GM12801 (cell line): ENCODE data around the gene SLC25A36.

Experiments used
- CTCF ChIP-seq: IDR thresholded peaks from one replicate; pipeline ENCODE4 v1.5.1; 2011; ENCODE audit warnings: control low read depth; ENCODE audit not compliant: insufficient read length; ENCODE audit errors: extremely low read depth

Gene SLC25A36

DNA sequence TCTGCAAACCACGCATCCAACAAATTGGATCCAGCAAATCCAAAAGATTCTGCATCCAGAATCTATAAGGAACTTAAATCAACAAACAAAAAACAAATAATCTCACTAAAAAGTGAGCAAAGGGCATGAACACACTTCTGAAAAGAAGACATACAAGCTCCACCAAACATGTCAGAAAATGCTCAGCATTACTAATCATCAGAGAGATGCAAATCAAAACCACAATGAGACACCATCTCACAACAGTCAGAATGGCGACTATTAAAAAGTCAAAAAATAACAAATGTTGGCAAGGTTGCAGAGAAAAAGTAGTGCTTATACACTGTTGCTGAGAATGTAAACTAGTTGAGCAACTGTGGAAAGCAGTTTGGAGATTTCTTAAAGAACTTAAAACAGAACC is 21.6 kb upstream of the SLC25A36 start:
- no peak for TF ChIP-seq CTCF

GRCh38 chr3:140922634-140923033 is 19.0 kb upstream of the SLC25A36 start:
- TF ChIP-seq CTCF: no peak

- TF ChIP-seq CTCF: no peak
Observed at GRCh38 chr3:140924097-140924873, 17.4 kb upstream of the SLC25A36 start.

GRCh38 chr3:140927279-140928069 is 14.2 kb upstream of the SLC25A36 start:
- no peak for TF ChIP-seq CTCF

GRCh38 chr3:140929446-140929845 is 12.2 kb upstream of the SLC25A36 start:
- no peak for TF ChIP-seq CTCF

GRCh38 chr3:140931016-140931454 is 10.6 kb upstream of the SLC25A36 start:
- no peak for TF ChIP-seq CTCF

DNA sequence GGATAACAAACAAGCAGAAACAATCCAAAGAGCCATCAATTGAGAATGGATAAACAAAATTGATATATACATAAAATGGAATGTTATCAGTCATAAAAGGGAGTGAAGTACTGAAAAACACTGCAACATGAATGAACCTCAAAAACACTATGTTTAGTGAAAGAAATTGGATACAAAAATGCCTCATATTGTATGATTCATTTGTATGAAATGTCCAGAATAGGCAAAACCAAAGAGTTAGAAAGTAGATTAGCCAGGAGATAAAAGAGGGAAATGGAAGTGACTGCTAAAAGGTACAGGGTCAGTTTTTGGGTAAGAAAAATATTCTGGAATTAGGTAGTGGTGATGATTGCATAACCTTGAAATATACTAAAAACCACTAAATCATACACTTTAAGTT is 9.8 kb upstream of the SLC25A36 start:
- TF ChIP-seq CTCF: no peak
